ENCODE results near the gene ESPN. TPM values are rescaled to one million over a fixed set of nuclear protein-coding genes. Genes with fewer than 3 reads are reported as not detected.

The ESPN gene
- total RNA-seq, 1 donor from 2014 or later: 0.68 TPM

DNA sequence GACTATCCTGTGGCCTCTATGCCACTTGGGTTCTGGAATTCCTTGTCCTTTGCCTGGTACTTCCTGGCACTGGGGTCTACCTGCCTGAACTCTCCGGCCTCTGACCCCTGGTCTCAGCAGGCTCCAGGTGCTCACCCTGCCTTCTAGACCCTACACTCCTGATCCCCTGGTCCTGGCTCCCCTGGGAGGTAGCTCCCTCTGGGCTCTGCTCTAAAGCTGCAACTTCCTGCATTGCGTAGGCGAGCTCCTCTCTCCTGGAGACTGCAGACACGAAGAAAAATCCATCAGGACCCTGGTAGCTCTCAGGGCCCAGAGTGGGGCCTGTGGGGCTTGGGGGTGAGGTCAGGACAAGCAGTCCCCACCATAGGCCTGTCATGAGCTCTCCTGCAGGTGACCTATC, 74.7 kb downstream of the ESPN start:
- no peak for DNase-seq

DNA sequence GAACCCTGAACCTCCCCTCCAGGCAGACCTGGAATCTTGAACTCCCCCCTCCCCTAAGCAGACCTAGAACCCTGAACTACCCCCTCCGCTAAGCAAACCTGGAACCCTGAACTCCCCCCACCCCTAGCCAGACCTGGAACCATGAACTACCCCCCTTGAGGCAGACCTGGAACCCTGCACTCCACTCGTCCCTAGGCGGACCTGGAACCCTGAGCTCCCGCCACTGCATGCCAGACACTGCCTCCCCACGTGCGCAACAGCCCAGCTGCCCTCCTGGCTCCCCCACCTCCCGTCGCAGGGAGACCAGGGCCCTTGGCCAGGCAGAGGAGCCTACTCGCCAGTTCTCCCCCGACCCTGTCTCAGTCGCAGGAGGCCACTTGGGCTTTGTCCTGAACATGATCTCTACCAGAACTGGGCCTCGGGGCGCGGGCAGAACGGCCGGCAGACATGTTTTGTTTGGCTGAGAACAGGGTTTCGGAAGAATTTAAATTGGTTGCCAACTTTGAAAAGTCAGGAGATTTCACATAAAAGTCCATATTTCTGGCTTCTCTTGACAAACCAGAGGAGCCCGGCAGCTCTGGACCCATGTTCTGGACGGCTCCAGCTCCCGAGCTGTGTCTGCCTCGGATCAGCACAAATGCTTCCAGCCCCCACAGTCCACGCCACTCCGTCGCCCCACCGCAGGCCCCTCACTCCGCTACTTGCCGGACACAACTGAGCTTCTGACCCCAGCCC, 76.1 kb downstream of the ESPN start:
- no peak for DNase-seq

DNA sequence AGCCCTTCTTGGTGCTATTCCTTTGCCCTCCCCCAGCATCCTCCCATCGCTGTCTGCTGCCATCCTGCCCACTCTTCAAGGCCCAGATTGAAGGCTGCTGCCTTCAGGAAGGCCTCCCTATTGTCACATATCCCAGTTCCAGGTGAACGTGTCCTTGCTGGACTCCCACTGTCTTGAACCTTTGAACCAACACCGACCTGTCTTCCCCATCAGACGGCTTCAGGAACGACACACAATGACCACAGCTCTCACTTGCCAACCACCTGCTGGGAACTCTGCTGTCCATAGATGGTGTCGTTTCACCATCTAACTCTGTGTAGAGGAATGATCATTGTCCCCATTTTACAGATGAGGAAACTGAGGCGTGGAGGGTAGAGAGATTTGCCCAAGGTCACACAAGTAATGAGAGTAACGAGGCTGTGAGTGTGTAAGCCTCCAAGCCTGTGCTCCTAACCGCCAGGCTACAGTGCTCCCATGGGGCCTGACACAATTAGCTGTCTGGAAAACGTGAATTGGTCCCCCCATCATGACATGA, 76.8 kb downstream of the ESPN start:
- no peak for DNase-seq

DNA sequence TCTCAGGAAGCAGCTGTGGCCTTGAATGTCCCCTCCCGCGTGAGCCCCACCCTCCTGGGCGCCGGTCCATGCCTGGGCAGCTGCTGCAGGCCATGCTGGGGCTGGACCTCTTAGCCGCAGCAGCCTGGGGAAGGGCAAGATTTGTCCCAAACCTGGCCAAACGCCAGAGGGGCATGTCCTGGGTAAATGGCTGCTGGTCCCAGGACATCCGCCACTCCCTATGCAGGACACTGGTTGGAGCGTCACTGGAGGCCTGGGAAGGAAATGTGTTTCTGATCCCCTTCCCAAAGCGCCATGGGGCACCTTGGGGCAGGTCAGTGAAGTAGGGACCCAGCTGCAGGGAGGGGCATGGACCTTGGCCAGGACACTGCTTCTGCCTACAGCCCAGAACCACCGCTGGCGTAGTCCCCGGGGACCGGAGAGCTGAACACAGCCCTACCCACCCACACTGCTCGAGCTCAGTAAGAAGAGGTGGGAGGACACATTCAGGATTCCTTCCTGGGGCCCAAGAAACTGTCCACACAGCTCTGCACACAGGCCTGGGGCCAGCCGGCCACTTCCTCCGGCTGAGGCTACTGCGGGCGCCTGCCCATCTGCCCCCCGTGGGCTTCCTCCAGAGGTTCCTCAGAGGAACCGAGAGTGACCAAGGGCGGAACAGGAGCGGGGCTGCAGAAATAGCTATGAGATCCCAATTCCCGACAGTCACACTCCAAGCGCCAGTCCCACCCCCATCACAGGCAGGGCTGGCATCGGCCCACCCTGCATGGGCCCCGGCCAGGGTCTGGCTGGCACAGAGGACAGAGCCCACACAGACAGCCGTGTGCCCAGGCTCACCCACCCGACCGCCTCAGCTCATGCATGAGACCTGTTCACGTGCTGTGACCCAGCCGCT, 77.7 kb downstream of the ESPN start:
- peak; percentile 46 for DNase-seq

DNA sequence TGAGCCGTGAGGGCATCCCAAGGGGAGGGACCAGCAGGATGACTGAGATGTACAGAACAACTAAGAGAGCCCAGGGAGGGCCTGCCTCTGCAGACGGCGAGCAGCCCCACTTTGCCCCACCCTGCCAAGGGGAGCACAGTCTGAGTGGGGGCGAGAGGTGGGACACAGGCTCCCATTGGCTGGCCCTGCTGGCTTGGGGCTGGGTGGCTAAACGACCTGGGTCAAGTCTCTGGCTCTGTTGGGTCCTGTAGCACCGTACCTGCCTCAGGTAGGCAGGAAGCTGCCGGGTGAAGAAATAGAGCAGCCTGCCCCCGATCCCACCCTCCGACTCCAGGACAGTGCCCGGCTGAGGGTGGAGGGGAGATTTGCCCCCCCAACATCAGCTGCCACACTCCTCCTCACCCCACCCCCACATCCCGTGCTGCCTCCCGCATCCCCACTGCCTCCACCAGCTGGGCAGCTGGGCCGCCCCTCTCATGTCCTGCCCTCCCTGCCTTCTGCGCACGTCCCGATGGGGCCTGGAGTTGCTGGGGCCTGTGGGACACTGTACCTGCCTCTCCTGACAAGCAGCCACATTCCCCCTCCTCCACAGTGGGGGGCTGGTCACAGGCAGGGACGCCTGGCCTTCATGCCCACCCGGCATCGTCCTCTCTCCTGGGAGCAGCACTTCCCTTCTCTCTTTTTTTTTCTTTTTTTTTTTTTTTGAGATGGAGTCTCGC, 79.5 kb downstream of the ESPN start:
- no peak for DNase-seq

DNA sequence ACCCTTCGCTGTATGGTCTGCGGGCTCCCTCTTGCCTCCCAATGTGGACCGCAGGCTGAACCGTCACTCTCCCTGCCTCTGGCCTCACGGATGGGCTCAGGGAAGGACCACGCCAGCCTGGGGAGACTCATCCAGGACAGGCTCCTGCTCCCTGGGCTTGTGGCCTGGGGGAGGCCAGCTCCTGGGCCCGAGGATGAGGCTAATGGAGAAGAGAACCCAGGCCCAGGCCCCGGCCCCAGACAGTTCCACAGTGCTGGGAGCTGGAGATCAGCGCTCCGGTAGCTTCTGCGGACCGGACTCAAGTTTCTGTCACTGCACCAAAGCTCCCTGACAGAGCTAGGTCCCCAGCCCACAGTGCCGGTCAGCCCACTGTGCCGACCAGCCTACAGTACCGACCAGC, 80.3 kb downstream of the ESPN start:
- DNase-seq: no peak

DNA sequence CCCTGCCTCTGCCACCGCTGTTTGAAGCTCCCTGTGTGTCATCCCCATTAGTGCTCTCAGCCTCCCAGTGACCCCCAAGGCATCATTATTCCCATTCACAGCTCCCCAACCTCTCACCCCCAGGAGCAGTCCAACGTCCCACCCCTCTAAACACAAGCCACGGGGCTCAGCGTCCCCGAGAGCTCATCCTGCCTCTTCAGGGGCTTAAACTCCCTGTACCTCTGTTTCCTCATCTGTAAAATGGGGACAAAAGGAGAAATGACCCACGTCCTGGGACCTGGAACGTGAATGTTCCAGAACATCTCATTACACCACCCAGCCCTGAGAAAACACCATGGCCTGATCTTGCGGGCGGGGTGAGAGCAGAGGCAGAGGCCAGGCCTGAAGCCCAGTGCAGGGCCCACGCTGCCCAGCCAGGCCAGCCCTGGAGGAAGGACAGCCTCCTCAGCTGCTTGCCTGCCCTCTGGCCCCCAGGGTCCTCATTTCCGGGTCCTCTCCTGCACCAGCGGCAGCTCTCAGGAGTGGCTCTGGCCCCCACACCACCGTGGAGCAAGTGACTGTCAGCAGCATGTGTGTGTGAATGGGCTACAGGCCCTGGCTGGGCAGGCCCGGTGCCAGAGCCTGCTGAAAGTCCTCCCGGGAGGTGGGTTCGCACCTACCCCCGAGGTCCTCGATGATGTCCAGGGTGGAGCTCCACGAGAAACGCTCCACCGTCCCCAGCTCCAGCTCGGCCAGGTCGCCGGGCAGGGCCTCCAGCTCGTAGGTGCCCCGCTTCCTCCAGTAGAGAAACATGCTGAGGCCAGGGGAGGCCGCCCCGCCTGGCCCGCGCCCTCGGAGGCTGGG, 81.0 kb downstream of the ESPN start:
- DNase-seq: no peak

DNA sequence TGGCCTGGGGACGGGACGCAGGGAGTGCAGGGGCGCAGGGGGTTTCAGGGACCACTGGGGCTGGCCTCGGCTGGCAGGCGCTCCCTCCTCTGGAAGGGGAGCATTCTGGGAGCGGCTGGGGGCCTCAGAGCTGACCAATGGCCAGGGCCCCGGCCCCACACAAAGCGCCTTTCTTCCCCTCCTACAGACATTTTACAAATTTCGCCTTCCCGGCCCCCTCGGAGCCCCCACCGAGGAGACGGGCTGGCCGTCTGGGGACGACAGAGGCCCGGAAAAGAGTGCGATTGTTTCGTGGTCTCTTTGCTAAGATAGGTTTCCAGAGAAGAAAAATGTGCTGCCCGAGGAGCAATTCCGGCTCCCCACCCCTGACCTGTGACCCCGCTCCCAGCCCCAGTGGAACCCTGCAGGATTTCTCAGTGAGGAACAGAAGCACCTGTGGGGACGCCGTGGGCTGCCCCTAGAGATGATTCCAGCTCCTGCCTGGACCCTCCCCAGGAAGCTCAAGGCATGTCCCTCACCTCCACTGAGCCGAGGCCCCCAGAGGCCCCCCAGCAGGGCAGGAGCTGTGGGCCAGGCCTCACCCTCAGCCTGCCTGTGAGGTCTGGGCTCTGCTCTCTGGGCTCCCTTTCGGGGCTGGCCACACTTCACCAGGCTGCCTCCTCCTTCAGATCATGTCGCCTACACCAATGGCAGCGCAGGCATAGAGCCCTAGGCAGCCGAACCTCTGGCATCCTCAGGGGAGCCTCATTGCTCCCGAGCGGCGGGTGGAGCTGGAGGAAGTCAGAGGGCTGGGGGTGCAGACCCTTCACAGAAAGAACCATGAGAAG, 81.8 kb downstream of the ESPN start:
- no peak for DNase-seq

DNA sequence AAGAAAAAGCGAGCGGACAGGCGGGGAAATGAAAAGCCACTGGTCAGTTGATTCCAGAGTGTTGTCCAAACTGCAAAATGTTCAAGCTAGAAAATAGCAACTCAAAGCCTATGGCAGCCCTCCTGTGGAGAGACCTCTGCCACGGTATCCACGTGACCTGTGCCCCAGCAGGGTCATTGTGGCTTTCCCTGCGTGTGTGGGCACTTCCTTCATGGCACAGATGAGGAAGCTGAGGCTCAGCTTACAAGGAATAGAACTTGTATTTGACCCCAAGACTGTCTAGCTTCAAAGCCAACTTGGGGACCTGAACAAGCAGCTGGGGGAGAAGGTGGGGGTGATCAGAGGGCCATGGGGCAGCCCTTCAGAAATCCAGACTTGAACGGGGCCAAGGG, 82.5 kb downstream of the ESPN start:
- DNase-seq: no peak

DNA sequence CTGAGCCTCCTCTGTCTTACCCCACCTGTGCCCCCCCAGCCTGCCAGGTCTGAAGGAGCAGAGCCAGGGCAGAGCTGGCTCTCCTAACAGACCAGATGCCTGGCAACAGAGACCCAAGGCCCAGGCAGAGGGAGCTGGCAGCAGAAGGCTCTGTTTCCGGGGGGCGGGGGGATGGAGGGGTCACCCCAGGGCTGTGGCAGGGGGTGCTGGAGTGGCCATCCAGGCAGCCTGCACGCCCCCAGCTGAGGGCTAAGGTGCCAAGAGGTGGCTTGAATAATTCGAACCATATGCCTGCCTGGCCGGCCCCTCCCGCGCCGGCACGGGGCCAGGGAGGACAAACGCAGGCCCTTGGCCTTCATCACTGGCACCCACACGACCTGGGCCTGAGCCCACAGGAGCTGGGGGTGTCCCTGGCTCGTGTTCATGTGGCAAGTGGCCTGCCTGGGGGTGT, 82.9 kb downstream of the ESPN start:
- no peak for DNase-seq

DNA sequence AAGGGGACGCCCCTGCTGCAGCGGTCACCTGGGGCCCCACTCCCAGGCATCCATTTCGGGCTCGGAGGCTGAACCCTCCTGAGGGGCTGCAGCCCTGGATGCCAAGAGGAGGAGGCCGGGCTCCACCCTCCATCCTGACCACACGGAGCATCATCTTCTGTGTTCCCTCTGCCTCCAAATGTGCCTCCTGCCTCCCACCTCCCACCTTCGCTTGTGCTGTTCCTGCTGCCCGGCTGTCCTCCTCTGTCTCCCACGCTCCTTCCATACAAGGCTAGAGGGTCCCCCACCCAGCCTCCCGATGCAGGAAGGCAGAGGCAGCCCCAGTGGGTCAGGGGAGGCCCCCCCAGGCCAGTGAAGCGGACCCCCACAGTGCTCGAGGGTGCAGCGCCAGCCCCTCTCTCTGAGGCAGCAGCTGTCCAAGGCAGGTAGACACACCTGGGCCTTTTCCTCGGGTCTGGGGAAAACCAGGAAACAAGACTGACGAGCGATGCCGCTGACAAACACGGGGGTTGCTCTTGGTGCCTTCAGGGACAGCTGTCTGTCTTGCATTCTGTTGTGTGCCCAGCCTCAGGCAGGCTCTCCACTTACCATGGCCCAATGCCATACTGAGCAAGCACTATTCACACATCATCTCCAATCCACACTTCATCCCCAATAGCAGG, 83.7 kb downstream of the ESPN start:
- no peak for DNase-seq

DNA sequence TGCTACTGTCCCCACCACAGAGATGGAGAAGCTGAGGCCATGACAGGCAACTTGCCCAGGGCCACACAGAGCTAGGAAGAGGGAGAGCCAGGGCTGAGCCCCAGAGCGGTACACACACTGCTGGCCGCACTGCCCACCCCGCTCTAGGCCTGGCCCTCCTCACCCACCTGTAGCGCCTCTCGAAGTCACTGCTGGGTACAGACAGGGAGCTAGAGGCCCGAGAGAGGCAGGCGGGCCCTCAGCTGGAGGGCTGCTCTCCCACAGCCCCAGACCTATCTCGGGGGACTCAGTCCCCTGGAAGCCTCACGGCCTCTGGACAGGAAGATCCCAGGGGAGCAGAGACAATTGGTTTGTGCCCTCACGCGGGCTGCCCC, 84.2 kb downstream of the ESPN start:
- DNase-seq: no peak

DNA sequence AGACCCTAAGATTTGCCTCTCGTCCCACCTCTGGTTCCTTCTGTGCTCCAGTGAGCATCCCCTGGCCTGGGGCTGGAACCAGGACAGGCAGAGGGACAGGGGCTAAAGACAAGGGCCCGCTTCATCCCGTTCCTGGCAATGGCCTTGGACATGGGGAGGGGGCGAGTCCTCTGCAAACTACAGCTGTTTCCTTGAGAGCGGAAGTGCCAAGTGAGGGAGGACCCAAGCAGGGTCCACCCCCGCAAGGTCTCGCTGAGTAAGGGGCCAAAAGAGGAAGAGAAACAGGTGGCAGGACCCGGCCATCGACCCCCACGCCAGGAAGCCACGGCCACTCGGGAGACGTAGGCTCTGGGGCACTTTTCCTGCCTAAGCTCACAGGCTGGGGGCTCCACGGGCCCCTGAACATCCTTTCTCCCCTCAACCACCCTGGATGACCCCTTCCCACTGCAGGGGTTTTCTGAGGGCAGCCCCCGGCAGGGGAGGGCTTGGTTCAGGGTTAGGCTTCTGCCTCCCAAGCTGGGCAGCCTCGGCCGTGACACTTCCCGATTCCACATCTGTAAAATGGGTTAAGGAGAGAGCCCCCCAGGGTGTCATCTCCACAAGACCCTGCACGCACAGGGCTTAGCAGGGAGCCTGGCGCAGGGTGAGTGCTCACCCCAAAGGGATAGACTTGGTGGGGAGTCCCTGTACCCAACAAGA, 84.8 kb downstream of the ESPN start:
- no peak for DNase-seq

DNA sequence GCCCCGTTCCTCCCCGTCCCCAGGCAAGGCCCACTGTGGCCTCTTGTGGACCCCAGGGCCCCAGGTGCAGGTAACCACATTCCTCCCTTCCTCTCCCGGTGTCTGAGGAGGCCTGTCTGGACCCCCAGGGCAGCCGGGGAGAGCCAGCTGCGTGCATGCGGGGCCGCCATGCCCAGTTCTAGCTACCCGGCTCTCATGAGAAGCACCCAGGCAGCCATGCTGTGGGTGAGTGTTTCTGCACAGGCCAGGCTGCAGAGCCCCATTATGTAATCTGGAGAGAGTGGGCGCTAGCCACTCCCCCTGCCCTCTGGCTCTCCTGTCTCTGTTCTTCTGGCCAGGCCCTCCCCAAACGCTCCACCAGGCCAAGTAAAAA, 85.3 kb downstream of the ESPN start:
- no peak for DNase-seq

DNA sequence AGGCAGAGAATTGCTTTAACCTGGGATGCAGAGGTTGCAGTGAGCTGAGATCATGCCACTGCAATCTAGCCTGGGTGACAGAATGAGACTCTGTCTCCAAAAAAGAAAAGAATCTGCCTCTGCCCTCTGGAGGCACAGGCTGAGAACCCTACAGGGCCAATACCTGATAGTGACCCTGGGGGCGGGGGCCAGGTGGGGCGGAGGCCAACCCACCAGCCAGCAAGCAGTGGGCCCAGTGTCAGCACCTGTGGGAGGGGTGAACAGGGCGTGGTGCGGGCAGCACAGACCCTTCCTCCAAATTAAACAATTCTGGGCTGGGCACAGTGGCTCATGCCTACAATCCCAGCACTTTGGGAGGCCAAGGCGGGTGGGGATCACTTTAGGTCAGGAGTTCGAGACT, 85.9 kb downstream of the ESPN start:
- no peak for DNase-seq

Other genes with a start within 250 kb of the ESPN start
- under 0.01 TPM in 1 of 2 replicates, not detected in the other for gene CHD5, start 244.5 kb upstream of the ESPN start, total RNA-seq
- 124 and 146 TPM in 2 replicates for gene RPL22, start 225.2 kb upstream of the ESPN start, total RNA-seq
- 3.4 and 37.6 TPM in 2 replicates for gene RNF207, start 218.7 kb upstream of the ESPN start, total RNA-seq
- gene ICMT, start 188.8 kb upstream of the ESPN start, total RNA-seq: 81.7 and 121 TPM in 2 replicates
- gene HES3, start 180.6 kb upstream of the ESPN start, total RNA-seq: not detected in 2 replicates
- gene GPR153, start 163.7 kb upstream of the ESPN start, total RNA-seq: 2.2 and 2.8 TPM in 2 replicates
- gene ACOT7, start 31.0 kb upstream of the ESPN start, total RNA-seq: 17.5 and 33.7 TPM in 2 replicates
- gene HES2, start 4.9 kb upstream of the ESPN start, total RNA-seq: 9.9 and 14.1 TPM in 2 replicates
- gene TNFRSF25, start 41.4 kb downstream of the ESPN start, total RNA-seq: 8.0 and 17.4 TPM in 2 replicates
- 36.9 and 50.9 TPM in 2 replicates for gene PLEKHG5, start 66.9 kb downstream of the ESPN start, total RNA-seq
- gene NOL9, start 129.7 kb downstream of the ESPN start, total RNA-seq: 27.1 and 30.6 TPM in 2 replicates
- gene TAS1R1, start 130.5 kb downstream of the ESPN start, total RNA-seq: under 0.01 TPM in 1 of 2 replicates, not detected in the other
- gene ZBTB48, start 155.2 kb downstream of the ESPN start, total RNA-seq: 12.0 and 22.5 TPM in 2 replicates
- 25.9 and 31.7 TPM in 2 replicates for gene KLHL21, start 178.1 kb downstream of the ESPN start, total RNA-seq
- 10.2 and 16.7 TPM in 2 replicates for gene PHF13, start 189.0 kb downstream of the ESPN start, total RNA-seq
- gene THAP3, start 200.1 kb downstream of the ESPN start, total RNA-seq: 19.9 and 23.5 TPM in 2 replicates